H1 (cell line): ENCODE measurements around the gene LRPPRC. TPM values are rescaled to one million over a fixed set of nuclear protein-coding genes. Genes with fewer than 3 reads are reported as not detected.

Experiments used
- BCL11A ChIP-seq, 2 experiments: IDR thresholded peaks; one replicate each; pipeline ENCODE4 v1.6.1; 2011; ENCODE audit warnings: low read depth in 2 of 2, low read length in 2 of 2, mild to moderate bottlenecking in 2 of 2
- CHD2 ChIP-seq: IDR thresholded peaks from 2 replicates; pipeline ENCODE4 v1.6.1; 2012; ENCODE audit warnings: low read length, improper control_type of control experiment
- CHD7 ChIP-seq: fragments of 300-600 bp; sonication (generic); IDR thresholded peaks from 2 replicates; pipeline ENCODE4 v1.7.1; 2012; ENCODE audit warnings: low read length, moderate library complexity, mild to moderate bottlenecking, inconsistent platforms; ENCODE audit not compliant: insufficient replicate concordance
- CTBP2 ChIP-seq: IDR thresholded peaks from 2 replicates; pipeline ENCODE4 v1.7.0; 2011; ENCODE audit warnings: borderline replicate concordance, mild to moderate bottlenecking, moderate library complexity, mixed read lengths, low read length; ENCODE audit not compliant: insufficient read depth, insufficient read length
- RNF2 ChIP-seq: fragments of 200-900, 300-1000 bp; sonication (generic); IDR thresholded peaks from 2 replicates; pipeline ENCODE4 v1.7.1; 2016; ENCODE audit warnings: borderline replicate concordance, low read depth, mild to moderate bottlenecking, antibody characterized with exemption, low read length; ENCODE audit not compliant: poor library complexity, severe bottlenecking; ENCODE audit errors: missing control alignments
- RXRA ChIP-seq: IDR thresholded peaks from 2 replicates; pipeline ENCODE4 v1.6.1; 2011; ENCODE audit warnings: low read depth, mild to moderate bottlenecking, low read length, moderate library complexity; ENCODE audit not compliant: insufficient read depth
- TAF1 ChIP-seq: IDR thresholded peaks from 2 replicates; pipeline ENCODE4 v1.6.1; 2011; ENCODE audit warnings: mild to moderate bottlenecking, low read depth, low read length
- polyA plus RNA-seq, 7 experiments: library from polyadenylated mRNA; depleted of rRNA in 3 of 7; stranded (reverse) in 5 of 7; unstranded in 2 of 7; fragments of >200 nt in 5 of 7; fragments of 200-250 nt in 2 of 7; gene quantifications; 1 replicate in 5 of 7; 2 replicates in 1 of 7; 4 replicates in 1 of 7; pipeline versions ENCODE4 v1.2.1 to v1.2.3, GENCODE V29; 2011 to 2013; ENCODE audit warnings: missing spikeins in 2 of 7, mixed read lengths in 2 of 7
- total RNA-seq: library from RNA; stranded (reverse); fragmentation: NEBNext Ultra II Directional; extraction: Animal tissue kit (Norgen Biotek cat#: 25700); gene quantifications from 2 replicates; pipeline ENCODE4 v1.2.1, GENCODE V29; 2021

The LRPPRC gene
- total and polyA plus RNA-seq, 2 of the 8 experiments (the other 6 are each of a cell fraction or from before 2014, with no cell fraction given): 43.4 to 167 TPM

GRCh38 chr2:43934567-43934966 lies 61.2 kb downstream of the LRPPRC start (continued):
- TF ChIP-seq CHD7: no peak
- no peak for TF ChIP-seq TAF1
- TF ChIP-seq CTBP2: no peak
- no peak for TF ChIP-seq RXRA
- TF ChIP-seq RNF2: no peak
- TF ChIP-seq BCL11A (IDR thresholded peaks at IDR 0.05; ENCODE audit: low read depth in 2 of 2, low read length in 2 of 2): no peak
- TF ChIP-seq CHD2: no peak
- TF ChIP-seq, all 59 proteins: peak for 0
